ENCODE data around the gene GUCD1. TPM values are rescaled to one million over a fixed set of nuclear protein-coding genes. Genes with fewer than 3 reads are reported as not detected.

GUCD1 gene
- total and polyA plus RNA-seq, 9 of the 15 experiments (the other 6 are each of a cell fraction or from before 2014, with no cell fraction given), result 31.5 to 67.8 (median 50.3) TPM

GRCh38 chr22:24564376-24565058 lies 9.6 kb upstream of the GUCD1 start (continued):
- TF ChIP-seq ZNF197 (CRISPR knock-in tag; IDR thresholded peaks at IDR 0.05; ENCODE audit: low read depth) (no peak), ZNF57 (CRISPR knock-in tag; IDR thresholded peaks at IDR 0.05) (no peak), CEBPB (tag; IDR thresholded peaks at IDR 0.05) (no peak), MXI1 (IDR thresholded peaks at IDR 0.05; ENCODE audit: low read depth, low read length) (no peak), CBX3 (IDR thresholded peaks at IDR 0.05; ENCODE audit: borderline replicate concordance in 1 of 2, low read length in 2 of 2) (no peak), FOS (IDR thresholded peaks at IDR 0.05; ENCODE audit: extremely low read depth, insufficient read length) (no peak), ZFP1 (CRISPR knock-in tag; IDR thresholded peaks at IDR 0.05) (no peak), POLR2G (IDR thresholded peaks at IDR 0.05; ENCODE audit: low read depth, low read length) (no peak), NFRKB (IDR thresholded peaks at IDR 0.05; ENCODE audit: low read depth) (no peak), ZNF77 (CRISPR knock-in tag; IDR thresholded peaks at IDR 0.05) (no peak), BCOR (IDR thresholded peaks at IDR 0.05) (no peak)
- TF ChIP-seq, protein P1, sequence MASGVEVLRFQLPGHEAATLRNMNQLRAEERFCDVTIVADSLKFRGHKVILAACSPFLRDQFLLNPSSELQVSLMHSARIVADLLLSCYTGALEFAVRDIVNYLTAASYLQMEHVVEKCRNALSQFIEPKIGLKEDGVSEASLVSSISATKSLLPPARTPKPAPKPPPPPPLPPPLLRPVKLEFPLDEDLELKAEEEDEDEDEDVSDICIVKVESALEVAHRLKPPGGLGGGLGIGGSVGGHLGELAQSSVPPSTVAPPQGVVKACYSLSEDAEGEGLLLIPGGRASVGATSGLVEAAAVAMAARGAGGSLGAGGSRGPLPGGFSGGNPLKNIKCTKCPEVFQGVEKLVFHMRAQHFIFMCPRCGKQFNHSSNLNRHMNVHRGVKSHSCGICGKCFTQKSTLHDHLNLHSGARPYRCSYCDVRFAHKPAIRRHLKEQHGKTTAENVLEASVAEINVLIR (CRISPR knock-in tag; IDR thresholded peaks at IDR 0.05), result no peak
- TF ChIP-seq, protein P2, sequence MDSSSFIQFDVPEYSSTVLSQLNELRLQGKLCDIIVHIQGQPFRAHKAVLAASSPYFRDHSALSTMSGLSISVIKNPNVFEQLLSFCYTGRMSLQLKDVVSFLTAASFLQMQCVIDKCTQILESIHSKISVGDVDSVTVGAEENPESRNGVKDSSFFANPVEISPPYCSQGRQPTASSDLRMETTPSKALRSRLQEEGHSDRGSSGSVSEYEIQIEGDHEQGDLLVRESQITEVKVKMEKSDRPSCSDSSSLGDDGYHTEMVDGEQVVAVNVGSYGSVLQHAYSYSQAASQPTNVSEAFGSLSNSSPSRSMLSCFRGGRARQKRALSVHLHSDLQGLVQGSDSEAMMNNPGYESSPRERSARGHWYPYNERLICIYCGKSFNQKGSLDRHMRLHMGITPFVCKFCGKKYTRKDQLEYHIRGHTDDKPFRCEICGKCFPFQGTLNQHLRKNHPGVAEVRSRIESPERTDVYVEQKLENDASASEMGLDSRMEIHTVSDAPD (CRISPR knock-in tag; IDR thresholded peaks at IDR 0.05), result no peak
- TF ChIP-seq, protein P3, sequence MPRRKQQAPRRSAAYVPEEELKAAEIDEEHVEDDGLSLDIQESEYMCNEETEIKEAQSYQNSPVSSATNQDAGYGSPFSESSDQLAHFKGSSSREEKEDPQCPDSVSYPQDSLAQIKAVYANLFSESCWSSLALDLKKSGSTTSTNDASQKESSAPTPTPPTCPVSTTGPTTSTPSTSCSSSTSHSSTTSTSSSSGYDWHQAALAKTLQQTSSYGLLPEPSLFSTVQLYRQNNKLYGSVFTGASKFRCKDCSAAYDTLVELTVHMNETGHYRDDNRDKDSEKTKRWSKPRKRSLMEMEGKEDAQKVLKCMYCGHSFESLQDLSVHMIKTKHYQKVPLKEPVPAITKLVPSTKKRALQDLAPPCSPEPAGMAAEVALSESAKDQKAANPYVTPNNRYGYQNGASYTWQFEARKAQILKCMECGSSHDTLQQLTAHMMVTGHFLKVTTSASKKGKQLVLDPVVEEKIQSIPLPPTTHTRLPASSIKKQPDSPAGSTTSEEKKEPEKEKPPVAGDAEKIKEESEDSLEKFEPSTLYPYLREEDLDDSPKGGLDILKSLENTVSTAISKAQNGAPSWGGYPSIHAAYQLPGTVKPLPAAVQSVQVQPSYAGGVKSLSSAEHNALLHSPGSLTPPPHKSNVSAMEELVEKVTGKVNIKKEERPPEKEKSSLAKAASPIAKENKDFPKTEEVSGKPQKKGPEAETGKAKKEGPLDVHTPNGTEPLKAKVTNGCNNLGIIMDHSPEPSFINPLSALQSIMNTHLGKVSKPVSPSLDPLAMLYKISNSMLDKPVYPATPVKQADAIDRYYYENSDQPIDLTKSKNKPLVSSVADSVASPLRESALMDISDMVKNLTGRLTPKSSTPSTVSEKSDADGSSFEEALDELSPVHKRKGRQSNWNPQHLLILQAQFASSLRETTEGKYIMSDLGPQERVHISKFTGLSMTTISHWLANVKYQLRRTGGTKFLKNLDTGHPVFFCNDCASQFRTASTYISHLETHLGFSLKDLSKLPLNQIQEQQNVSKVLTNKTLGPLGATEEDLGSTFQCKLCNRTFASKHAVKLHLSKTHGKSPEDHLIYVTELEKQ (CRISPR knock-in tag; IDR thresholded peaks at IDR 0.05), result no peak
- TF ChIP-seq, protein P4, sequence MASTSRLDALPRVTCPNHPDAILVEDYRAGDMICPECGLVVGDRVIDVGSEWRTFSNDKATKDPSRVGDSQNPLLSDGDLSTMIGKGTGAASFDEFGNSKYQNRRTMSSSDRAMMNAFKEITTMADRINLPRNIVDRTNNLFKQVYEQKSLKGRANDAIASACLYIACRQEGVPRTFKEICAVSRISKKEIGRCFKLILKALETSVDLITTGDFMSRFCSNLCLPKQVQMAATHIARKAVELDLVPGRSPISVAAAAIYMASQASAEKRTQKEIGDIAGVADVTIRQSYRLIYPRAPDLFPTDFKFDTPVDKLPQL (IDR thresholded peaks at IDR 0.05; ENCODE audit: extremely low read depth, insufficient read length), result no peak
